GM21723 (cell line): Measurements from ENCODE around the gene CLDN7.
A peak's percentile ranks its signal among the peaks of the same experiment; 100 is the strongest.

Experiments used
- ATAC-seq: cut with Tn5 transposase; IDR thresholded peaks from one replicate; pipeline ENCODE4 v1.9.1; 2021; ENCODE audit warnings: mild to moderate bottlenecking, moderate library complexity; ENCODE audit not compliant: unreplicated experiment

Gene CLDN7

DNA sequence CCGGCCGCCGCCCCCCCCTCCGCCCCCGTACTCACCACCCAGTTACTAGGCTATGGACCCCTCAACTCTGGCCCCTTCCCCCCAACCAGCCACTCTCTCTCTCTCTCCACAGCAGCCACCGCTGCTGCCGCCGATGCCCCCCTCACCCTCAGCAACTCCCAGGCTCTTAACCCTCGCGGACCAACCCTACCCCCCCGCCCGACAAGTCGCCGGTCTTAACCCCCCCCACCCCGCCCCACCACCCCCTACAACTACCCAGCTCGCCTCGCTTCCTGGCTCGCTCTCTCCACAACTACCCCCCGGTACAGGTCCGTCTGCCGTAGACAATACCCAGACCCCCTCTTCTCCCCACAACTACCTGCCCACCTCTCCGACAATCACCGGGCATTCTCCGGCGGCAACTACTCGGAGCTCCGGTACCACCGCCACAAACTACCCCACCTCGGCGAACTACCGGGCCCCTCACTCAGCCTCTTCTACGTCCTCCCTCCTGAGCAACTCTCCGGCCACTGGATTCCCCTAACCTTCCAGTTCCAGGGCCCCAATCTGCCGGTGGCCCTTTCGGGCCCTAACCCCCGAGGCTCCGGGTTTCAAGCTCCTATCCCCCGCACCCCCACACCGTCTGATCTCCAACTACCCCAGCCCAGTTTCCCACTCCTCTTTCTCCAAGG lies 23.7 kb downstream of the CLDN7 start:
- ATAC-seq, result no peak

DNA sequence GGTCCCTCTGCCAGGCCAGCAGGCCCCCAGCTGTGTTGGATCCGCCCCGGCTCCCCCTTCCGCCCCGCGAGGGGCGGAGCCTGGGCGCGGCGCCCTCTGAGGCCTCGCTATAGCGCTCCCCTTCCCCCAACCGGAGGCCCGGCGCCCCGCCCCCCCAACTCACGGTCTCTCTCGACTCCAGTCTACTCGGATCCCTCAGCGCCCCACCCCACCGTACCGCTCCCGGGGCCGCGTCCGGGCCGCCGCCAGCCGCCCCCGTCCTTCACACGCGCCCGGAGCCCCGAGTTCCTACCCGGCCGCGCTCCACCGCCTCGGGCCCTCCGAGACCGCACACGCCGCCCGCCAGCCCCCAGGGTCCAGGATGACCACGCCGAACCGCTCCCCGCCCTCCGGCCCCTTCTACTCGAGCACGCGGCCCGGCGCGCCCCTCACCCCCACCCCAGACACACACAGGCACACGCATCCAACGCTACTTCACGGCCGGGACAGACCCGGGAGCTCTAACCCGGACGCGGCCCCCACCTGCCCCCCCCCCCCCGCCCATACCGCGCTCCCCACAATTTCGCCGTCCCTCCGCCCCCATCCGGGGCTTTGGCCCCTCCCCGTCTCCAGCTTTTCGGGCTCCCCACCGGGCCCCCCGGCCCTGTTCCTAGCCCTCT lies 24.4 kb downstream of the CLDN7 start:
- no peak for ATAC-seq

DNA sequence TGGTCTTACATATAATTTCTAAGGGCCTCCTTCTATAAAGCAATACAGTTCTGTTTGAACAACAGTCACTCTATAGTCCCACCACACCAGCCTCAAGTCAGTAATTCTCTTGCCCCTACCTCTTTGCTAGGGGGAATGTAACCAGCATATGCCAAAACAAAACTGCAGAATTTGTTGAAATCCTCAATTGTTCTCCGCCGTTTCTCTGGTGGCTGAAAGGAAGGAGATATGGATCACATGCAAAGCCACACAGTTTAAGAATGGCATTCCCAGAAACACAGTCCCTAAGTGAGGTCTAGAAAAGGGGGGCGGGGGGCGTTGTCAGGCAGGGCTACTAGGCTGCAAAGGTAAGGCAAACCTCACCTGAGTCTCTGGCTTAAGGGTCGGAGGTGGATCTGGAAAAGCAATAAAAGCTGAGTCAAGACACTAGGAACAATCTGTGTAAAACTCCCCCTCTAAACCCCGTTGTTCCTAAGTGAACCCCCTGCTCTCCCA lies 25.0 kb downstream of the CLDN7 start:
- ATAC-seq, result no peak

DNA sequence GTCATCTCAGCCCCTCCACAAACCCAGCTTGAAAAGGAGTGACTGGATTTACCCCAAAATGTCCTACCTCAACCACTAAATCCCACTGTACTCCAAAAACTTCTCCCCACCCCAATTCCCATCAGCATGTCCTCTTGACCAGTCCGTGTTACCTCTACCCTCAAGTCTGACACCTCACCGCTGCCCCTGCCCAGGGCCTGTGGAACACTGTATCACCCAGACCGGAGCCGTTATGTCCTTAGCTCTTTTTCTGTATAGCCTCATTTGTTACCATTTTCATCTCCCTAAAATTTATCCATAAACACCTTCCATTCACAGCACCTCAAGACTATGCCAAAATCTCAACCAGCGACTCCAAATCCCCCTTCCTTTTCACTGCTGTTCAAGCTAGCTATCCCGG lies 25.5 kb downstream of the CLDN7 start:
- no peak for ATAC-seq

DNA sequence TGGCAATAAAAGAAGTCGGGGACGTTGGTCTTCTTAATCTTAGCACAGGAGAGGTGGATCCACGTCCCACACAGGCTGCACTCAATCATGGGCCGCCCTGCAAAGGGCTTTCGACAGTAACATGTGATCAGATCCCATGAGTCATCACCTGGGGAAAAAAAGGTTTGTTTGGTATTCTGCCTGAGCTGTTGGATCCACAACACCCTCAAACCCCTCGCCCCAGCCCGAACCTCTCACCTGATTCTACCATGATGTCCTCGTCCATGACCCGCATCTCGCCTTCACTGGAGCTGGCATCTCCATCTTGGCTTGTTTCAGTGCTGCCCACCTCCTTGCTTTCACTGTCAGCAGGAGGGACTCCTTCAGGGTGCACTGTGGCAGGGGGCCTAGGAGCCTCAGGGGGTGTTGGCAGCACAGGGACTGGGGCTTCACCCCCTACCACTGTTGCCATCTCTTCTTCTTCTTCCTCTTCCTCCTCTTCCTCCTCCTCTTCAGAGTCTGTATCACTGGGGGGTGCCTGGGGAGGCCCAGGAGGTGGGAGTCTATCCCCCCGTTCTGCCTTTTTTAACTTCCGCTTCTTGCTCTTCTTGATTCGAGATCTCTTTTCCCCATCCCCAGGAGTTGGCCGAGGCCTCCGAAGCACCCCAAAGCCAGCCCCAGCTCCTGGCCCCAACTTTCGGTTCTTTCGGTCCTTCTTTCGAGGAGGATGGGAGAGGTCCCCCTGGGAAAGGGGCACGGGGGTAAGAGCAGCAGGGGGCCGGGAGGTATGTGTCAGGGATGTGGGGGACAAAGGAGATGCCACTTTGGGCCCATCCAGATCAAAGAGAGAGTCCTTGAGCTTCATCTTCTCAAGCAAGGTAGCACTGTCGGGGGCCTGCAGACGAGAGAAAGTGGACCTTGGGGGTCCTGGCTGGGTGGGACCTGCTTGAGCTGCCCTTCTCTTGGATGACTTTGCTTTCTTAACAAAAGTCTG lies 26.3 kb downstream of the CLDN7 start:
- ATAC-seq, result no peak

DNA sequence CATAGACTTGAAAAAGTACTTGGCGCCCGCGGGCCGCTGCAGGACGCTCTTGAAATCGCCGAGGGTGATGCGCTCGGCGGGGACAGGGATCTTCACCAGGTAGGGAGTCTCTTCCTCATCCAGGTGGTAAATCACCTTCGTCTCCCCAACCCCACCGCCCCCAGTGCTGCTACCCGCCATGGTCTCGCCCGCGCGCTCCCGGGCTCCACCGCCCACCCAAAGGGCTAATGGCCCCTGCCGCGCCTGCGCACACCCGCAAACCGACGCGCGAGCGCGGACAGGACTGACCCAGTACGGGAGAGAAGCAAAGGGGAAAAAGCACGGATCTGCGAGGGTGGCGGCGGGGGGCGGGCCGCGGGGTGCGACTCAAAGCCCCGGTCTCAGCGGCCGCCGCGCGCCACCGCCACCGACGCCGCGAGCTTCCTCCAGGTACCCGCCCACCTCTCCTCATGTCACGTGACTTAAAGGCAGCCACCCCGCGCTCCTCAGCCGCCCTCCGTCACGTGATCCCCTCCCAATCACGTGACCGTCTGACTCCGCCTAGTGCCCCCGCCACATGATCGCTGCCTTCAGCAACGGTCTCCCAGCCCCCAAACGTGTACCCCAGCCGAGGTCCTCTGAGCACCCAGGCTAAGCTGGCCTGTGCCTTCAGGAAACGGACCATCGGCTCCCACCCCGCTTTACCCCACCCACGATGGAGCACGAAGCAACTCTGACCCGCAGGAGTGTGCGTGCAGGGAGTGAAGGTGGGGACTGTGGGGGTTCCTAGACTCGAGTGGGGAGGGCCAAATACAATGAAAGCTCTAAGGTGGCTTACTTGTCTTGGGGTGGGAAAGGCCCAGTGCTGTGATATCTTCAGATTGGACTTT lies 28.0 kb downstream of the CLDN7 start, which contains the start of gene DVL2:
Gene DVL2, minus strand, starts transcription at position 435 of the 869 bp plus-strand sequence. Its CDS starts 255 bp downstream, at position 180.
- peak; percentile 45 for ATAC-seq

DNA sequence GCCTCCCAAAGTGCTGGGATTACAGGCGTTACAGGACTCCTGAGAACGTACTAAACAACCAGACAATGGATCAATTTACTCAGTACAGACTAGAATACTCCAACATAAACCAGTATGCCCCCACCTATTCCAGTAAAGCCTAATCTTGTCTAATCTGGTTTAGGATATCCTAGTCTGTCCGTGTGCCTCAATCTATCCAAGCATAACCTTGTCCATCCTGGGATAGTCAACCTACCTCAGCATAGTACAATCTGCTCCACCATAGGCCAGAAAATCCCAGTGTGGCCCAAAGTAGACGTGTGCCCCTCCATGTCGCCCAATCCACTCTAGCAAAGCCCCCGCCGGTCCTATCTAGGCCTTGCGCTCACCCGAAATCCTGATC lies 28.6 kb downstream of the CLDN7 start:
- ATAC-seq, result peak; percentile 4

DNA sequence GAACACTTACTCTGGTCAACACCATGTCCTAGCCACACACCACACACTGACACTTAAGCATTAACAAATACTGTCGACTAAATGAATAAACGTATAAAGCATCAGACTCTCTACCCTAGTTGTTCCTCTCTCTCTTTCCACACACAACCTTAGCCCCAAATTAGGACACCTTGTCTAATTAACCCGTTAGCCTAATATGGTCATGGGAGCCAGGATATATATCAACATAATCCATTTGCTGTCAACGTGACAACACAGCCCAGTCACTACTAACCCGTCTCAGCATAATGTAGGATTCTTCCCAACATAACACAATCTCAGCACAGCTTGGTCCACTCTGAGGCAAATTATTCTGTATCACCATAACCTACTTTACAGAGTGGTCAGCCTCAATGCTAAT lies 30.2 kb downstream of the CLDN7 start:
- no peak for ATAC-seq

DNA sequence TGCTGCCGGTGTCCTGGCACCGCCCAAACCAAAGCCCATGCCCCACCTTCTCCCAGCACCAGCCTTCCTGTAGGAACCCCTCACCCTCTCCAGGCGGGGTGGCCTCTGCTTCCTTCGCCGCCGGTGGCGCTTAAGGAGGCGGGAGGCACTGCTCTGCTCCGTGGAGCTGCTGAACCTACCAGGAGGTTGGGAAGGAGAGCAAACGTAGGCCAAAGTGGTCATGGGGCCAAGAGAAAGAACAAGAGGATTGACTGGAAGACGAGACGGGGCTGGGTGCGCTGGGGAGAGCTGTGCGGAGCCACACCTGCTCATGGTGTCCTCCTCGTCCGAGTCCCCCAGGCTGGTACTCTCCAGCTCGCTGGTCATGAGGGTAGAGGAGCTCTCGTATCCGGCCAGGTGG lies 32.8 kb downstream of the CLDN7 start:
- no peak for ATAC-seq

DNA sequence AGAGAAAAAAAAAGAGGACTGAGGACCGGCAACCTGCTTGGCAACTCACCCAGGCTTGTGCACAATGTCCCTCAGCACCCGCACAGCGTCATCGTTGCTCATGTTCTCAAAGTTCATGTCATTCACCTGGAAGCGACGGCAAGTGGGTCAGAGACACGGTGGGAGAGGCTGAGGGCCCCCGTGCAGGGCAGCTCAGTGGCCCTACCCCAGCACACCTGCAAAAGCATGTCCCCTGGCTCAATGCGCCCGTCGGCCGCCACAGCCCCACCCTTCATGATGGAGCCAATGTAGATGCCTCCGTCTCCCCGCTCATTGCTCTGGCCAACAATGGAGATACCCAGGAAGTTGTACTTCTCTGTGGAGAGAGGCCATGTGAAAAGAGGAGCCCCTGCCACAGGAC lies 33.4 kb downstream of the CLDN7 start:
- ATAC-seq, result no peak

DNA sequence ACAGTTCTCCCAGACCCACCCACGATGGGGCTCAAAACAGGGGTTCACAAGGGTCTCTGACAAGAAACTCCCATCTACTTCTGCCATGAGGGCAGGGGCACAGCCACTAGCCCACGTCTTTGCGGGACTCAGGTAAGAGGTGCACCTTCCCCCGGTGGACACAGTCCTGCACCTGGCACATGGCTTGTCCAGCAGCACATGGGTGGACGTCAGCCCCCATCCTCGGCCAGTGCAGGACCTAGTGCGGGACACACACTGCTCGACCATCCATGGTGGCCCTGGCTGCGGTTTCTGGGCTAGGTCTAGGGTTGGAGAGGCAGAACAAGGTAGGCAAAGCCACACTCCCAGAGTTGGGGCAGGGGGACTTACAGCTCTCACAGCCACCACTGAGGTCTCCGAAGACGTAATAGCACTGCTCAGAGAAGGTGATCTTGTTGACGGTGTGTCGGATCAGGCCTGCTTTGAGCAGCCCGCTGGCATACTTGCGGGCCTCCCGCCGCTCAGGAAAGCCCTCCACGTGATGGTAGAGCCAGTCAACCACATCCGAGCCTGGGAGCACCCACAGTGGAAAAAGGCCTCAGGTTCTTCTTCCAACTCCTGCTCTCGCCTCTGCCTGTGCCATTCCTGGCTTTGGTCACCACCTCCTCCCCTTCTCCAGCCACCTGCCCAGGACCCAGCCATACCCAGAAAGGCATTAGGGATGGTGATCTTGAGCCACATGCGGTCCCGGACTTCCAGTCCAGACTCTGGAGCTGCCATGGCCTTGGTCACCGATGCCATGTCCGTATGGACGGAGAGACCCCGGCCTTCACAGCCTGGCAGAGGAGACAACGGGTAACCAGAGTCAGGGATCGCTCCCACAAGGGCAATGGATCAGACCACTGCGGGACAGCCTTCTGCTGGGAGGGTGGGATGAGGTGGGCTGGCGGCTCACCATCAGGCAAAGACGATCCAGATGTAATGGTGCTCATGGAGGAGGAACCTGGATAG lies 35.3 kb downstream of the CLDN7 start:
- no peak for ATAC-seq

DNA sequence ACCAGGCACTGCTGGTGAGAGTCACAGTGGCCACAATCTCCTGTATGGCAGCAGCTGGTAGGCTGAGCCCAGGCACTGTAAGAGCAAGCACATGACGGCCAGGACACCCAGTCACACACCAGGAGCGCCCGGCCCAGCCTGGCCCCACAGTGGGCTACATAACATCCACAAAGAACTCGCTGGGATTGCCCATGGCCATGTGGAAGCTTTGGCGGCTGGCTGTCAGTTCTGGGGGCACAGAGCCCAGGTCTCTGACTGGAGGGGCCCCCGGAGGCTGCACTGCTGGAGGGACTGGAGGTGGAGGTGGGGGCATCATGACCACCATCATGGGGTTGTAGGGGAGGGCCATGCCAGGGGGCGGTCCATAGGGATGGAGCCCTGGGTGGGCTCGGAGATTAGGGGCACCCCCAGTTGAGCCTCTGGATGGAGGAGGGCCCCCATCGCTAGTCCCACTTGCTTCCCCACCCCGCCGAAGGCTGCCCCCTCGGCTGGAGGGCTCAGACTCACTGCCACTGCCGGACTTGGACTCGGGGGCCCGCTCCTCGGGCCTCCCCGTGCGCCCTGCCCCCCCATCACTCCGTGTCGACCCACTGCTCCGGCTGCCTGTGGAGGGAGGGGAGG lies 36.5 kb downstream of the CLDN7 start:
- ATAC-seq, result no peak

DNA sequence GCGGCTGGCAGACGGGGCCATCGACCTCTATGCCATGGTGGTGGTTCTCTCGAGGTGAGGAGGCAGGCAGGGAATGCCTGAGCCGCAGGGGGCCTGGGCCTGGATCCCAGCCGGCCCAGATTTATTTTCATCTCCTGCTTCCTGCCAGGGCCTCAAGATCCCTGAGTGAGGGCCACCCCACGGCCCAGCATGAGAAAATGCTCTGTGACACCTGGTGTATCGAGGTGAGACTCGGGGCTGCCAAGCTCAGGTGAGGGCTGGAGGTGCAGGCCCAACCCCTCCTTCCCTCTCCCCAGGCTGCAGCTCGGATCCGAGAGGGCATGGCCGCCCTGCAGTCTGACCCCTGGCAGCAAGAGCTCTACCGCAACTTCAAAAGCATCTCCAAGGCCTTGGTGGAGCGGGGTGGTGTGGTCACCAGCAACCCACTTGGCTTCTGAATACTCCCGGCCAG lies 37.6 kb downstream of the CLDN7 start:
- no peak for ATAC-seq

DNA sequence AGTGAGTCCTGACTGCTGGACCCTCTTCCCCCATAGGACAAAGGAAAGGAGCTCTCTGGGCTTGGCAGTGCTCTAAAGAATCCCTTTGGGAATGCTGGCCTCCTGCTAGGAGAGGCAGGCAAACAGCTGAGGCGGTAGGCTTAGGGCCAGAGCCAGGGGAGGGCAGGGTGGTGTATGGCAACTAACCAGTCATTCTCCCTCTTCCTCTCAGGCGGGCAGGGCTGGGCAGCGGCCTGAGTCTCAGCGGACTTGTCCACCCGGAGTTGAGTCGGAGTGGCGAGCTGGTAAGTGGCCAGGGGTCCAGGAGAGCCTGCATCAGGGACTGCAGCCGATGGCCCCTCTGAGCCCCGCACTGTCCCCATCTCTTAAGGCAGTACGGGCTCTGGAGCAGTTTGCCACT lies 38.2 kb downstream of the CLDN7 start:
- ATAC-seq, result no peak

DNA sequence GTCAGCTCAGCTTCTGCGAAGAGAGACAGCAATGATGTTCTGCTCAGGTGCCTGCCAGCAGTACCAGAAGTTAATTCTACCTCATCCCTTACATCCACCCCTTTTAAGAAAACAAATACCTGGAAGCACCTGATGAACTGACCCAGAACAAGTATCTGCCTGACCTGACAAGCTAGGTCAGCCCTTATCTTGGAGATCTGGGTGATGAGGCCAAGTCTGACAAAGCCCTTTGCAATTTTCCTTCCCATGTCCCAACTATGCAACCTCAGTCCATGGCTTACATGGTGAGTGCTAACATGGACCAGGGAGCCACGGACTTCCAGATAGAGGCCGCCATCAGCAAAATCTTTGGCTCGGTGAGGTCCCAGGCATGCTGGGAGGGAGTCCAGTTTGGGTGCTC lies 38.9 kb downstream of the CLDN7 start:
- ATAC-seq, result no peak

DNA sequence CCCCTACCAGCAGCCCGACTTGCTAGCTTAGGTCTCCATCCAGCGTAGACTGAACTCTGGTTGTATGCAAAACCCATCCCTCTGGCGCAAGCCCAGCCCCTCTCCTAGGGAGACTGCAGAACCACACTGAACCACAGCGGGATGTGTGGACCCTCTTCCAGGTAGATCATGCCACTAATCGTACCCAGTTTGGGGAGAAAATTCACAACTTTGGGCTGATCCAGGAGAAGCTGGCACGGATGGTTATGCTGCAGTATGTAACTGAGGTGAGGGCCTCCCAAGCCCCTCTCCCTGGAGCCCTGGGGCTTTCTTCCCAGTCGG lies 39.3 kb downstream of the CLDN7 start:
- ATAC-seq, result no peak

DNA sequence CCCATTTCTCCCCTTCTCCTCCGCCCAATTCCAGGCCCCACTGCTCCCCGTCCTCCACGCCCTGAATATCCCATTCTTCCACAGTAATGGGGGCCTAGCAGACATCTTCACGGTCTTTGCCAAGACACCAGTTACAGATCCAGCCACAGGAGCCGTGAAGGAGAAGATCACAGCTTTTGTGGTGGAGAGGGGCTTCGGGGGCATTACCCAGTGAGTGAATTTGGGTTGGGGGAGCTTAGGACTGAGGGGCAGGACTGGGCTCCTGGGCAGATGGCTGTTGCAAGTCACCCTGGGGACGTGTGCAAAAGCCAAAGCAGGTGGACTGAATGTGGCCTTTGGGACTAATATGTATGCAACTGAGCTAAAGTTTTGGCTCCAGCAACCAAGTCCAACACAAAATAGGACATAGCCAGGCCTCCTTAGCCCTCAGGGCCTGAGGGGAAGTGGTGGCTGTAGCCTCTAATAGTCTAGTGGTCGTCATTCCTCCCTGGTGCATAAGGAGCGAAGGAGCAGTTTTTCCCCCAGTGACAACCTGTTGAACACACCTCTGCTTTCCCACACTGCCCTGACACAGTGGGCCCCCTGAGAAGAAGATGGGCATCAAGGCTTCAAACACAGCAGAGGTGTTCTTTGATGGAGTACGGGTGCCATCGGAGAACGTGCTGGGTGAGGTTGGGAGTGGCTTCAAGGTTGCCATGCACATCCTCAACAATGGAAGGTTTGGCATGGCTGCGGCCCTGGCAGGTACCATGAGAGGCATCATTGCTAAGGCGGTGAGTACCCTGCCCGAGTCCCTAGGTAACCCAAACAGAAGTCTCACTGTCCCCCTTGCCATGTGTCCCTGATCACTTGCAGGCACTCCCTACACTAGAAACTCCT lies 39.9 kb downstream of the CLDN7 start:
- ATAC-seq, result no peak
